H1 (cell line): Measurements from ENCODE around the gene KCNA10. TPM values are rescaled to one million over a fixed set of nuclear protein-coding genes. Genes with fewer than 3 reads are reported as not detected.

Experiments
- CTCF ChIA-PET: fragments of 300-600 bp; sonication (Branson Sonifier 250); formaldehyde crosslinking; loops from one replicate; lab custom pipeline; 2021; ENCODE audit not compliant: partially characterized antibody; lab: Charles Lee
- POLR2A ChIA-PET: fragments of 300-600 bp; sonication (Branson Sonifier 250); formaldehyde crosslinking; loops from one replicate; lab custom pipeline; 2021; ENCODE audit warnings: inconsistent platforms; ENCODE audit not compliant: partially characterized antibody; lab: Charles Lee
- DNase-seq, 2 experiments: peaks; one replicate each; pipeline versions ENCODE4 v3.0.0 to v3.0.0-alpha.2; 2010 to 2022; ENCODE audit warnings: low spot score in 2 of 2, low read depth in 1 of 2, mixed read lengths in 1 of 2
- FAIRE-seq: peaks from 2 replicates; lab custom pipeline; 2011; peaks lifted over from hg19 to GRCh38; lab: Jason Lieb, UNC
- H2AFZ ChIP-seq: 2 replicates; pipeline ENCODE4 v1.8.1; 2012; ENCODE audit warnings: low read length, inconsistent platforms
- H2AK5ac ChIP-seq: 2 replicates; pipeline ENCODE4 v1.6.1; 2013; ENCODE audit warnings: low read depth, low read length
- H2BK120ac ChIP-seq: replicated peaks from 2 replicates; pipeline ENCODE3; 2013; ENCODE audit warnings: low read depth, low read length, inconsistent platforms
- H2BK12ac ChIP-seq: 2 replicates; pipeline ENCODE4 v1.6.1; 2013; ENCODE audit warnings: low read depth, low read length
- H2BK15ac ChIP-seq: 2 replicates; pipeline ENCODE4 v1.6.1; 2013; ENCODE audit warnings: low read length
- H2BK20ac ChIP-seq: 2 replicates; pipeline ENCODE4 v1.6.1; 2013; ENCODE audit warnings: low read length
- H2BK5ac ChIP-seq: 2 replicates; pipeline ENCODE4 v1.6.1; 2013; ENCODE audit warnings: low read depth, low read length
- H3K14ac ChIP-seq: 2 replicates; pipeline ENCODE4 v1.6.1; 2013; ENCODE audit warnings: inconsistent platforms; ENCODE audit not compliant: insufficient read length
- H3K18ac ChIP-seq: 2 replicates; pipeline ENCODE4 v1.6.1; 2013; ENCODE audit warnings: low read length; ENCODE audit errors: extremely low read depth
- H3K23ac ChIP-seq: 2 replicates; pipeline ENCODE4 v1.6.1; 2013; ENCODE audit warnings: inconsistent platforms; ENCODE audit not compliant: insufficient read length
- H3K23me2 ChIP-seq: 2 replicates; pipeline ENCODE4 v1.6.1; 2013; ENCODE audit warnings: low read depth, low read length
- H3K27ac ChIP-seq: 2 replicates; pipeline ENCODE4 v1.6.1; 2011; ENCODE audit warnings: low read depth, low read length, inconsistent platforms
- H3K27me3 ChIP-seq, 4 experiments: replicated peaks in 1 of 4; 1 replicate in 1 of 4; 2 replicates in 3 of 4; pipeline versions ENCODE4 v1.6.1 to v1.8.1; 2011 to 2013; ENCODE audit warnings: low read length in 3 of 4, mild to moderate bottlenecking in 3 of 4, inconsistent platforms in 2 of 4, mixed read lengths in 2 of 4, moderate library complexity in 1 of 4; ENCODE audit not compliant: control insufficient read depth in 3 of 4, insufficient read depth in 3 of 4; ENCODE audit errors: extremely low read depth in 1 of 4
- H3K36me3 ChIP-seq, 4 experiments: 2 replicates each; pipeline versions ENCODE4 v1.6.1 to v1.8.1; 2011 to 2013; ENCODE audit warnings: mild to moderate bottlenecking in 4 of 4, low read length in 3 of 4, moderate library complexity in 2 of 4, control low read depth in 1 of 4, inconsistent platforms in 1 of 4; ENCODE audit not compliant: insufficient read depth in 4 of 4, control insufficient read depth in 2 of 4
- H3K4ac ChIP-seq: replicated peaks from 2 replicates; pipeline ENCODE3; 2013; ENCODE audit warnings: low read length, low read depth, mixed read lengths, inconsistent platforms; ENCODE audit not compliant: insufficient read length
- H3K4me1 ChIP-seq, 4 experiments: replicated peaks in 1 of 4; 1 replicate in 1 of 4; 2 replicates in 3 of 4; pipeline versions ENCODE4 v1.6.1 to v1.8.1; 2011 to 2013; ENCODE audit warnings: low read length in 3 of 4, inconsistent platforms in 2 of 4, mixed read lengths in 1 of 4; ENCODE audit not compliant: insufficient read depth in 4 of 4, control insufficient read depth in 3 of 4
- H3K4me2 ChIP-seq, 2 experiments: 2 replicates each; pipeline versions ENCODE4 v1.6.1 to v1.8.1; 2011 to 2013; ENCODE audit warnings: low read depth in 2 of 2, low read length in 2 of 2, control low read depth in 1 of 2, inconsistent platforms in 1 of 2, mild to moderate bottlenecking in 1 of 2; ENCODE audit not compliant: insufficient read depth in 1 of 2
- H3K4me3 ChIP-seq, 4 experiments: fragments of 200-600, 300-600 bp in 1 of 4; sonication (generic), shearing (Covaris generic), sonication (Bioruptor Twin) in 1 of 4; 2 replicates each; pipeline versions ENCODE4 v1.5.1 to v1.8.1; 2011 to 2016; ENCODE audit warnings: low read length in 4 of 4, low read depth in 3 of 4, control low read depth in 2 of 4, inconsistent platforms in 2 of 4, mild to moderate bottlenecking in 2 of 4, mixed read lengths in 1 of 4, moderate library complexity in 1 of 4; ENCODE audit not compliant: insufficient read depth in 2 of 4; ENCODE audit errors: extremely low read depth in 1 of 4
- H3K56ac ChIP-seq: replicated peaks from 2 replicates; pipeline ENCODE3; 2013; ENCODE audit warnings: low read depth, mild to moderate bottlenecking, mixed read lengths, low read length, inconsistent platforms; ENCODE audit not compliant: insufficient read length
- H3K79me1 ChIP-seq: 2 replicates; pipeline ENCODE4 v1.6.1; 2013; ENCODE audit warnings: low read depth, low read length, control low read depth
- H3K79me2 ChIP-seq, 2 experiments: 2 replicates each; pipeline versions ENCODE4 v1.6.1 to v1.8.1; 2012 to 2013; ENCODE audit warnings: low read length in 2 of 2, mild to moderate bottlenecking in 2 of 2, inconsistent platforms in 1 of 2; ENCODE audit not compliant: insufficient read depth in 2 of 2, control insufficient read depth in 1 of 2
- H3K9ac ChIP-seq, 4 experiments: replicated peaks in 1 of 4; 1 replicate in 1 of 4; 2 replicates in 3 of 4; pipeline versions ENCODE4 v1.6.1 to v1.8.1; 2011 to 2013; ENCODE audit warnings: low read depth in 3 of 4, low read length in 3 of 4, control low read depth in 2 of 4, mild to moderate bottlenecking in 2 of 4, moderate library complexity in 2 of 4, inconsistent platforms in 1 of 4; ENCODE audit errors: extremely low read depth in 1 of 4
- H3K9me3 ChIP-seq, 2 experiments: 2 replicates each; pipeline versions ENCODE4 v1.6.1 to v1.8.1; 2012 to 2013; ENCODE audit warnings: mild to moderate bottlenecking in 2 of 2, moderate library complexity in 2 of 2, control low read depth in 1 of 2, inconsistent platforms in 1 of 2, low read depth in 1 of 2, low read length in 1 of 2, mixed read lengths in 1 of 2; ENCODE audit not compliant: insufficient read depth in 2 of 2
- H4K20me1 ChIP-seq, 2 experiments: replicated peaks in 1 of 2; 2 replicates each; pipeline versions ENCODE3 to v1.8.1; 2011 to 2013; ENCODE audit warnings: inconsistent platforms in 2 of 2, low read length in 2 of 2, mild to moderate bottlenecking in 1 of 2; ENCODE audit not compliant: insufficient read depth in 2 of 2, control insufficient read depth in 1 of 2
- H4K5ac ChIP-seq: 2 replicates; pipeline ENCODE4 v1.6.1; 2013; ENCODE audit warnings: low read length, low read depth, mixed read lengths, inconsistent platforms; ENCODE audit not compliant: insufficient read length
- H4K8ac ChIP-seq: 2 replicates; pipeline ENCODE4 v1.8.0; 2013; ENCODE audit warnings: mild to moderate bottlenecking, moderate library complexity, low read length, inconsistent platforms; ENCODE audit not compliant: insufficient read depth; ENCODE audit errors: extremely low read depth
- H4K91ac ChIP-seq: replicated peaks from 2 replicates; pipeline ENCODE3; 2013; ENCODE audit warnings: low read length, mixed read lengths, inconsistent platforms; ENCODE audit not compliant: insufficient read length
- ASH2L ChIP-seq: fragments of 200-600, 300-600 bp; sonication (generic); IDR thresholded peaks from one replicate; pipeline ENCODE4 v1.7.1; 2017; ENCODE audit warnings: low read length
- BACH1 ChIP-seq: IDR thresholded peaks from 2 replicates; pipeline ENCODE4 v1.6.1; 2012; ENCODE audit warnings: low read length, improper control_type of control experiment
- CEBPB ChIP-seq: IDR thresholded peaks from 2 replicates; pipeline ENCODE4 v1.6.1; 2012; ENCODE audit warnings: low read depth, low read length
- JUN ChIP-seq: IDR thresholded peaks from 2 replicates; pipeline ENCODE4 v1.6.1; 2011; ENCODE audit warnings: low read depth, mild to moderate bottlenecking, improper control_type of control experiment, low read length
- KDM4A ChIP-seq: IDR thresholded peaks from one replicate; pipeline ENCODE4 v1.7.1; 2012; ENCODE audit warnings: low read depth, mild to moderate bottlenecking, moderate library complexity, low read length, inconsistent platforms; ENCODE audit not compliant: severe bottlenecking
- KDM5A ChIP-seq: fragments of 200-600 bp; IDR thresholded peaks from 2 replicates; pipeline ENCODE4 v1.7.1; 2012; ENCODE audit warnings: mild to moderate bottlenecking, low read length, inconsistent platforms, mixed read lengths
- PHF8 ChIP-seq: fragments of 200-600 bp; sonication (generic); conservative IDR thresholded peaks from 2 replicates; pipeline ENCODE4 v1.7.1; 2012; ENCODE audit warnings: low read depth, mild to moderate bottlenecking, inconsistent platforms, low read length, moderate library complexity
- POU5F1 ChIP-seq: IDR thresholded peaks from 2 replicates; pipeline ENCODE4 v1.6.1; 2011; ENCODE audit warnings: low read depth, mild to moderate bottlenecking, low read length, moderate library complexity
- RFX5 ChIP-seq: IDR thresholded peaks from 2 replicates; pipeline ENCODE4 v1.6.1; 2011; ENCODE audit warnings: low read depth, low read length, improper control_type of control experiment, borderline replicate concordance
- TAF7 ChIP-seq: optimal IDR thresholded peaks from 2 replicates; pipeline ENCODE3; 2011; ENCODE audit warnings: low read depth, mild to moderate bottlenecking, inconsistent platforms, low read length, moderate library complexity, borderline replicate concordance
- USF2 ChIP-seq: IDR thresholded peaks from 2 replicates; pipeline ENCODE4 v1.6.1; 2011; ENCODE audit warnings: low read length, improper control_type of control experiment
- YY1 ChIP-seq: IDR thresholded peaks from 2 replicates; pipeline ENCODE4 v1.6.1; 2011; ENCODE audit warnings: low read depth, mild to moderate bottlenecking, low read length
- WGBS, 2 experiments: shearing (Covaris generic) in 1 of 2; methylation state at CpG; one replicate each; pipeline versions ENCODE4 v1.1.6 to v1.1.7; 2013 to 2015; ENCODE audit warnings: low lambda C conversion rate in 2 of 2, mixed read lengths in 2 of 2, inconsistent platforms in 1 of 2, low coverage in 1 of 2, missing lambda C conversion rate in 1 of 2; ENCODE audit not compliant: insufficient replicate concordance in 2 of 2, insufficient coverage in 1 of 2, insufficient read length in 1 of 2; ENCODE audit errors: extremely low coverage in 1 of 2, missing lambda C conversion rate in 1 of 2; 5-methylcytosine and 5-hydroxymethylcytosine counted together
- polyA plus RNA-seq, 7 experiments: library from polyadenylated mRNA; depleted of rRNA in 3 of 7; stranded (reverse) in 5 of 7; unstranded in 2 of 7; fragments of >200 nt in 5 of 7; fragments of 200-250 nt in 2 of 7; gene quantifications; 1 replicate in 5 of 7; 2 replicates in 1 of 7; 4 replicates in 1 of 7; pipeline versions ENCODE4 v1.2.1 to v1.2.3, GENCODE V29; 2011 to 2013; ENCODE audit warnings: missing spikeins in 2 of 7, mixed read lengths in 2 of 7
- total RNA-seq: library from RNA; stranded (reverse); fragmentation: NEBNext Ultra II Directional; extraction: Animal tissue kit (Norgen Biotek cat#: 25700); gene quantifications from 2 replicates; pipeline ENCODE4 v1.2.1, GENCODE V29; 2021

The KCNA10 gene
- total and polyA plus RNA-seq, 2 of the 8 experiments (the other 6 are each of a cell fraction or from before 2014, with no cell fraction given) = not detected

- Histone ChIP-seq H3K56ac (no peak overlapping the region), H2BK120ac (no peak overlapping the region), H3K4me3 (no peak overlapping the region), H4K8ac (no peak overlapping the region), H3K79me2 (no peaks in the 10 kb centered on the region), H2BK5ac (no peak overlapping the region), H4K20me1 (no peaks in the 10 kb centered on the region), H3K27me3 (no peaks in the 10 kb centered on the region; a peak in 2 of 7 replicates), H3K4ac (no peak overlapping the region), H3K27ac (no peak overlapping the region), H3K23me2 (no peaks in the 10 kb centered on the region), H3K79me1 (no peaks in the 10 kb centered on the region), H2BK15ac (no peak overlapping the region), H3K36me3 (no peaks in the 10 kb centered on the region), H4K5ac (no peak overlapping the region), H4K91ac (no peak overlapping the region), H3K4me1 (peaks cover 0 to 1% (median 0%) of the 10 kb centered on the region in 4 experiments; a peak in 2 of 7 replicates), H3K4me2 (no peak overlapping the region), H2AK5ac (no peak overlapping the region), H3K14ac (no peak overlapping the region), H2AFZ (no peak overlapping the region), H3K23ac (no peak overlapping the region), H3K9ac (no peak overlapping the region), H2BK12ac (no peak overlapping the region), H3K18ac (no peak overlapping the region), H3K9me3 (no peaks in the 10 kb centered on the region), H2BK20ac (no peak overlapping the region)
- ChIA-PET CTCF (interaction anchor here (1.1 to 3.9 kb wide), 11 partner anchors 8 to 300 kb away, joined by 3 to 15 read pairs (median 3); partner anchors contain the start of gene KCNA10), POLR2A (interaction anchor here (0.8 kb wide), 1 partner anchor 9 kb away, joined by 3 read pairs; no protein-coding TSS in a partner anchor)
- DNase-seq (no peak), FAIRE-seq (no peak)
- WGBS, 2 experiments = 85% methylated on average over 8 of the region's 8 CpGs; no CpG with 5 or more reads in 1 of the 2 experiments
- TF ChIP-seq USF2 (no peak), PHF8 (no peak), KDM4A (no peak), KDM5A (no peak), TAF7 (no peak), BACH1 (no peak), POU5F1 (no peak), RFX5 (no peak), JUN (no peak), CEBPB (no peak), ASH2L (no peak), YY1 (no peak)
These were observed 16.4 kb downstream of the KCNA10 start for GRCh38 chr1:110502402-110503151.
